ENCODE results near the gene SYT4. TPM values are rescaled to one million over a fixed set of nuclear protein-coding genes. Genes with fewer than 3 reads are reported as not detected.
"Not testable (repeated sequence)": the region's sequence is repeated elsewhere in the genome, so short reads cannot be mapped to it uniquely, and the experiment has no call there.

The SYT4 gene
- total RNA-seq, 6 experiments from 2014 or later: not detected

DNA sequence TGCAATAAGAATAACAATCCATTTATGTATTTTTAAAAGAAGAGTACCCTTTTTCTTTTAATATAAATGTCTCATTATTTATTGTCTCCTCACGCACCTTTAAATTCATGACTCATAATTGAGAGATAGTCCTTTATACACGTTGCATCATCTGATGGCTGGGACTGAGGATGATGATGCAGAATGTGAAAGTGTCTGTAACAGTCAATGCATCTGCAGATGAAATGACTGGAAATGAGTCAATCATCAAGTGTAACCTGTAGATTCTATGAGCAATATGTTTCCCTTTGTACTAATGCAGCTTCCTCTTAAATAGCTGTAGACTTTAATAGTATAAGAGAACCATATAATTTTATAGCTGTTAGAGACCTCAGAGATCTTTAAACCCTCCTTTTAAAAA is 26.1 kb upstream of the SYT4 start:
- Histone ChIP-seq H3K27ac (no peak overlapping the region), H3K4me1 (no peaks in the 10 kb centered on the region), H3K9me3 (no peaks in the 10 kb centered on the region), H3K4me3 (no peak overlapping the region), H3K27me3 (no peaks in the 10 kb centered on the region), H3K36me3 (no peaks in the 10 kb centered on the region)
- DNase-seq: no peak
- intact Hi-C loops (cut with DNase I): no loop called here
- TF ChIP-seq, protein P1, sequence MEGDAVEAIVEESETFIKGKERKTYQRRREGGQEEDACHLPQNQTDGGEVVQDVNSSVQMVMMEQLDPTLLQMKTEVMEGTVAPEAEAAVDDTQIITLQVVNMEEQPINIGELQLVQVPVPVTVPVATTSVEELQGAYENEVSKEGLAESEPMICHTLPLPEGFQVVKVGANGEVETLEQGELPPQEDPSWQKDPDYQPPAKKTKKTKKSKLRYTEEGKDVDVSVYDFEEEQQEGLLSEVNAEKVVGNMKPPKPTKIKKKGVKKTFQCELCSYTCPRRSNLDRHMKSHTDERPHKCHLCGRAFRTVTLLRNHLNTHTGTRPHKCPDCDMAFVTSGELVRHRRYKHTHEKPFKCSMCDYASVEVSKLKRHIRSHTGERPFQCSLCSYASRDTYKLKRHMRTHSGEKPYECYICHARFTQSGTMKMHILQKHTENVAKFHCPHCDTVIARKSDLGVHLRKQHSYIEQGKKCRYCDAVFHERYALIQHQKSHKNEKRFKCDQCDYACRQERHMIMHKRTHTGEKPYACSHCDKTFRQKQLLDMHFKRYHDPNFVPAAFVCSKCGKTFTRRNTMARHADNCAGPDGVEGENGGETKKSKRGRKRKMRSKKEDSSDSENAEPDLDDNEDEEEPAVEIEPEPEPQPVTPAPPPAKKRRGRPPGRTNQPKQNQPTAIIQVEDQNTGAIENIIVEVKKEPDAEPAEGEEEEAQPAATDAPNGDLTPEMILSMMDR (IDR thresholded peaks at IDR 0.05): no peak
- TF ChIP-seq POLR2A (IDR thresholded peaks at IDR 0.05): no peak
- WGBS (ENCODE audit: insufficient coverage, low coverage, low lambda C conversion rate, missing lambda C conversion rate): 39% methylated on average over 2 of the region's 2 CpGs
- ATAC-seq: no peak

DNA sequence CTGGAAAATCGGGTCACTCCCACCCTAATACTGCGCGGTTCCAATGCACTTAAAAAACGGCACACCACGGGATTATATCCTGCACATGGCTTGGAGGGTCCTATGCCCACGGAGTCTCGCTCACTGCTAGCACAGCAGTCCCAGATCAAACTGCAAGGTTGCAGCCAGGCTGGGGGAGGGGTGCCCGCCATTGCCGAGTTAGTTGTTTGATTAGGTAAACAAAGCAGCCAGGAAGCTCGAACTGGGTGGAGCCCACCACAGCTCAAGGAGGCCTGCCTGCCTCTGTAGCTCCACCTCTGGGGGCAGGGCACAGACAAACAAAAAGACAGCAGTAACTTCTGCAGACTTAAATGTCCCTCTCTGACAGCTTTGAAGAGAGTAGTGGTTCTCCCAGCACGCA is 8.9 kb upstream of the SYT4 start:
- DNase-seq; H3K4me1 ChIP-seq; H3K27me3 ChIP-seq; intact Hi-C loops (cut with DNase I); H3K27ac ChIP-seq; H3K9me3 ChIP-seq; H3K36me3 ChIP-seq; H3K4me3 ChIP-seq; ATAC-seq: not testable (repeated sequence)
- WGBS (ENCODE audit: insufficient coverage, low coverage, low lambda C conversion rate, missing lambda C conversion rate): 47% methylated on average over 5 of the region's 11 CpGs

- DNase-seq: no peak
- WGBS (ENCODE audit: insufficient coverage, low coverage, low lambda C conversion rate, missing lambda C conversion rate): 55% methylated on average over 9 of the region's 16 CpGs
- H3K4me1 ChIP-seq: no peaks in the 10 kb centered on the region
- H3K27me3 ChIP-seq: no peaks in the 10 kb centered on the region
- no peaks in the 10 kb centered on the region for H3K9me3 ChIP-seq
- TF ChIP-seq, protein P1 (IDR thresholded peaks at IDR 0.05): no peak
- no peak for TF ChIP-seq POLR2A (IDR thresholded peaks at IDR 0.05)
- no peak for ATAC-seq
- intact Hi-C loops (cut with DNase I): no loop called here
- no peaks in the 10 kb centered on the region for H3K36me3 ChIP-seq
- no peak overlapping the region for H3K4me3 ChIP-seq
- no peak overlapping the region for H3K27ac ChIP-seq
Observed at GRCh38 chr18:43283299-43283698, 6.0 kb upstream of the SYT4 start.

DNA sequence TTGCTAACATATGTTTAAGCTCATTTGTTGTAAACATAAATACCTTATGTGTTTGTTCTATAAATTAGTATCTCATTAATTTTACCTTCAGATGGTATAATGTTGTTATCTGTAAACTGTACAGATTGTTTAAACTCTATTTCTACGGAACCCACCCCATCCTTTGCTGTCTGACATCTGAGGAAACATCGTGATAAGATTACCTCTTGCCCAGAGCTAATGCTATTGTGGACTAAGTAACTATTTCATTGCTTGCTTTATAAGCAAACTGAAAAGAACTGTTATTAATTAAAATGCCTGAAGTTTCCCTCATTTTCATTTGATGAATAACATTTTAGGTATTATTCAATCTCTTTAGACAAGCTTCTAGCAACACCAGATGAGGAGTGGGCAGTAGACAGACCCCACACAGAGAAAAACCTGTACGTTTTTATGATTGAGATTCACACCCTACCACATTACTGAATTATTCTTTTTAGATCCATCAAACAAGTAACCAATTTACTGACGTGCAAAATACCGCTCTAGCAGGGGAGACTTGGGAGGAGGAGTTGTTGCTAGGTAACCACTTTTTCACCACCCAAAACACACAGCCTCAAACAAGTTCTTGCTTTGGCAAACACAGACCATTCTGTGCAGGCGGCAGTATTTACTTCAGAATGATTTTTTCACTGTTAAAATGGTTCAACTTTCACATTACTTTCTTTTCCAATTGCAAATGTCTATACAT is 1.9 kb upstream of the SYT4 start:
- no peak for ATAC-seq
- H3K27me3 ChIP-seq: no peaks in the 10 kb centered on the region
- intact Hi-C loops (cut with DNase I): no loop called here
- H3K4me1 ChIP-seq: no peaks in the 10 kb centered on the region
- H3K9me3 ChIP-seq: no peaks in the 10 kb centered on the region
- WGBS (ENCODE audit: insufficient coverage, low coverage, low lambda C conversion rate, missing lambda C conversion rate): 4% methylated on average over 6 of the region's 6 CpGs
- H3K27ac ChIP-seq: no peak overlapping the region
- DNase-seq: no peak
- no peak for TF ChIP-seq POLR2A (IDR thresholded peaks at IDR 0.05)
- TF ChIP-seq, protein P1 (IDR thresholded peaks at IDR 0.05): no peak
- no peak overlapping the region for H3K4me3 ChIP-seq
- no peaks in the 10 kb centered on the region for H3K36me3 ChIP-seq

- Histone ChIP-seq H3K4me3 (no peak overlapping the region), H3K36me3 (no peaks in the 10 kb centered on the region), H3K27ac (no peak overlapping the region), H3K27me3 (no peaks in the 10 kb centered on the region), H3K9me3 (no peaks in the 10 kb centered on the region), H3K4me1 (no peaks in the 10 kb centered on the region)
- no peak for TF ChIP-seq POLR2A (IDR thresholded peaks at IDR 0.05)
- TF ChIP-seq, protein P1 (IDR thresholded peaks at IDR 0.05): no peak
- ATAC-seq (no peak), DNase-seq (no peak)
- intact Hi-C loops (cut with DNase I): no loop called here
Observed at GRCh38 chr18:43278355-43278754, 1.1 kb upstream of the SYT4 start.

All from right lobe of liver (tissue), 6 donors.